DLD1 (cell line): ENCODE results near the gene MAP3K13.

Experiments used
- in situ Hi-C: cut with HindIII; loops from 2 replicates; pipeline ENCODE4 v1.10.0; 2017; ENCODE audit warnings: low sequenced_read_pairs

MAP3K13 gene

DNA sequence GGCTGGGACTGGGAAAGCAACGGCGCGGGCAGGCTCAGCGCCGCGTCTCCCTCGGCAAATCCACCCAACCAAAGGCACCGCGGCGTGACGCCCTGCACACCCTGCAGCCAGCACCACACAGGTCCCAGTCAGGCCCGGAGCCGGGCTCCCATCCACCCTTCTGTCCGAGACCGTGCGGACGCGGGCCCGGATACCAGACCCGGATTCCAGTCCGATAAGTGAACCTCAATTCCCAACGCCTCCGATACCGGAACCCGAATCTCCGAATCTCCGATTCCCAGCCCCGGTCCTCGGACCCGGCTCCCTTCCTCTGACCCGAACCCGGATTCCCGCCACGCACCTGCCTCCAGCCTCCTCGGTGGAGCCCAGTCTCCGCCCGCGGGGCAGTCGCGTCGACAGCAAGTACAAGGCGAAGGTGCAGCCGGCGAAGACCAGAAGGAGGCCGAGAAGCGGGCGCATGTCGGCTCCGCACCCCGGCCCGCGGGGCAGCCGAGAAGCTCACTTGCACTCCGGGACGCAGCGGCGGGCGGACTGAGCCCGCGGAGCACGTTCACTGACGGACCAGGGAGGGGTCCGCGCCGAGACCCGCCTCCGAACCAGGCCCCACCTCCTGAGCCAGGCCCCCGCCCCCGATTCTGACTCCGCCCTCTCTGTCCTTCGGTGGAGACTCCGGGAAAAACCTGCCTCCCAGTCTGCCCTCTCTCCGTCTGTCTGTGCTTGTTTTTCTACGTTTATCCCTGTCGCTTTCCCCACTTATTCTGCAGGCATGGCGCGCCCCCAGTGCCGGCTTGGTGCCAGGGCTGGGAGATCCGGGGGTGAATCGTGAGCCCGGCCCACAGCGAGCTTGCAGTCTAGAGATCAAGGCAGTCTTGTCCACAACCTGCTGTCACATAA, 135.8 kb downstream of the MAP3K13 start, which contains the start of gene TMEM41A:
TMEM41A (minus strand) TSS at position 533 of the 894 bp plus-strand sequence; CDS start at position 459, 74 bp downstream.
- in situ Hi-C loops: no loop called here

DNA sequence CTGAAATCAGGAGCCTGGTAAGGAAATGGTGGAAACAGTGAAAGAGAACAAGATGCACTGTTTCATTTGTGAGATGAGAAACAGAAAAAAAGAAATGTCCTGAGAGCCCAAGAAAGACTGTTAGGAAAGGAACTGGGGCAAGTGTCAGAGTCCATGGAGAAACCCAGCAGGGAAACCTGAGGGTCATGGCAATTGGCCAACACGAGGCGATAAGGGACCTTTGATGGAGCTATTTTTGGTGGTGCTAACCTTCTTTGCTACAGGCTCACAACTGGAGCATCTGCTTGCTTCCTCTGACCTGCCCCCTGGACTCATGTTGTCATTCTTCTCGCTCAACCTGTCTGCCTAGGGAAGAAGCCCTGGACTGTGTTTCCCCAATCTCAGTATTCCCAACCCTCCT, 140.1 kb downstream of the MAP3K13 start:
- in situ Hi-C loops: no loop called here

DNA sequence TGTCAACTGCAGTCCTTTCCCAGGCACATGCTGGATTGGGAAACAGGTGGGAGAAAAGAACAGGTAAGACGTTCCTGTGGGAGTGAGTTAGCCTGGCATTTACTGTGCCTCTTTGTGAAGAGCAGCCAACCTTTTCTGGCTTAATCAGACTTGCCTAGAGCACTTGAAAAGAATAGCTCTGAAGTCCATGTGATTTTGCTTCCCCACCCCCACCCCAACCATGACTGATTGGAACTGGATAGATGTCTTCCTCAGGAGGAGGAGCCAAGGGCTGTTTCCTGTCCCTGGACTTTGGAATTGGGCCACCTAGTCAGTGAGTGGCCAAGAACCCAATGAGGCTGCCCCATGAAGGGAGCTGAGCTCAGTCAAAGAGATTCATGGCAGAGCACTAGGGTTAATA, 140.6 kb downstream of the MAP3K13 start:
- in situ Hi-C loops: no loop called here

DNA sequence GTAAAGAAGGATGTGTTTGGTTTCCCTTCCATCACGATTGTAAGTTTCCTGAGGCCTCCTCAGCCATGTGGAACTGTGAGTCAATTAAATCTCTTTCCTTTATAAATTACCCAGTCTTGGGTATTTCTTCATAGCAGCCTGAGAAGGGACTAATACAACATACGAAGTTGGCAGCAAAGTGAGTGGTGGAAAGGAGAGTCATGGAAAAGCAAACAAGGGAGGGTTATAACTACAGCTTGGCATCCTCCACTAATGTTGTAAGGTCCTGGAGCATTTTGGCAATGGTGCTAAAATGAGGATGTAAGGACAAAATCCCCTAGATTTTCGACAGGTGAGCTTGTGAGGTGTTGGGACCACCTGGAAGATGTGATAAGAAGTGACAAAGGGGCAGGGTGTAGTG, 141.7 kb downstream of the MAP3K13 start:
- in situ Hi-C loops: no loop called here

DNA sequence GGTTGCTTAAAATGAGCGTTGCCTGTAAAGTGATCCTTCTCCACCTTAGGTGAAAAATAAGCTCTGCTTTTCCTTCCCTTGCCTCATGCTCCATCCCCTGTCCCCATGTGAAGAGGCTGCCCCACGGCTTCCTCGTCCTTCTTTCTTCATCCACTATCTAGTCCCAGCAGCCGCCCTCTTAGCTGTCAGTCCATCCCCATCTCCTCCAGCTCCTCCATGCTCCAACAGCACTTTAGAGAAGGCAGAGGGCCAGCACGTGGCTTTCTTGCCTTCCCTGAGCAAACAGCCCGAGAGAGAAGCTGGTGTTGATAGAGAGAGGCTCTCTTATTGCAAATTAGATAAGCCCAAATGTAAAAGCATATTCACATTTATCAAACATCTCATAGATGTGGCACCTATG, 144.9 kb downstream of the MAP3K13 start:
- in situ Hi-C loops: no loop called here

DNA sequence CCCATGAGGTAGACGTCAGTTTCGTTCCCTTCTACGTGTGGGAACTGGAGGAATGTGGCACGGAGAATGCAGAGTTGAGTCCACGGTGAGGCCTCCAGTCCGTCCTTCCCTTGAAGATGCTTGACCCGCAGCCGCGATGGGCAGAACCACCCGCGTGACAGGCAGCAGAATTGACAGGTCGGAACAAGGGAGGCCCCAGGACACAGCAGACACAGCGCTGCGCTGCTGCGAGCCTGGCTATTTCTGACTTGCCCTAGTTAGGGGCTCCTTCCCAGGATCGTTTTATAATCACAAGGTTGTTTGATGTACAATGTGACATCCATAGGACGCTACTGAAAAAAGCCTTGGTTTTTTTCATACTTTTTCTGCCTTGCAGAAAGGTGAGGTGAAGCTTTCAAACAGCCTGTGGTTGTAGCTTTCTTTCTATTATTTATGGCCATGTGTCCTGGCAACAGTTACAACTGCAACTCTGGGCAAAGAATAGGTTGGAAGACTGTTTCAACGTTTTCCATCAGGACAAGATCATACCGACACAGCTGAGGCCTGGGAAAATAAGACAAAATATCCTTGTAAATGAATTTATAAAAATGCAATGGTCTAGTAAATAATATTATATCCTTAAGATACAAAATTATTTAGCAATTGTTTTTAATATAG, 145.5 kb downstream of the MAP3K13 start:
- in situ Hi-C loops: no loop called here

DNA sequence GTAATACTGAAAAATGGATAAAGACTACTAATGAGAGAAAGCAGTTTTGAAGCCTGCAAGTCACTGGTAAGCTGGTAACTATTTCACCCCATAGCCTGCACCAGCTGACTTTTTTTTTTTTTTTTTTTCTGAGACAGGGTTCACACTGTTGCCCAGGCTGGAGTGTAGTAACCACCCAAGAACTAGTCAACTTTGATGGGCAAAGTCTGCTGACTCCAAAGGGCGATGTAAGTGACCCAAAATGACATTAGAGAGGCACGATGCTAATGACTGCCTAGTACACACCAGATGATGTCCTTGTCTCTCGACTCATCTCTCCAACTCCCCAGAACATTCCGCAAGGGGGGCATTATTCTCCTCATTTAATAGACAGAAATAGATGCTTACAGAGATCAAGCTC, 148.8 kb downstream of the MAP3K13 start:
- in situ Hi-C loops: no loop called here

DNA sequence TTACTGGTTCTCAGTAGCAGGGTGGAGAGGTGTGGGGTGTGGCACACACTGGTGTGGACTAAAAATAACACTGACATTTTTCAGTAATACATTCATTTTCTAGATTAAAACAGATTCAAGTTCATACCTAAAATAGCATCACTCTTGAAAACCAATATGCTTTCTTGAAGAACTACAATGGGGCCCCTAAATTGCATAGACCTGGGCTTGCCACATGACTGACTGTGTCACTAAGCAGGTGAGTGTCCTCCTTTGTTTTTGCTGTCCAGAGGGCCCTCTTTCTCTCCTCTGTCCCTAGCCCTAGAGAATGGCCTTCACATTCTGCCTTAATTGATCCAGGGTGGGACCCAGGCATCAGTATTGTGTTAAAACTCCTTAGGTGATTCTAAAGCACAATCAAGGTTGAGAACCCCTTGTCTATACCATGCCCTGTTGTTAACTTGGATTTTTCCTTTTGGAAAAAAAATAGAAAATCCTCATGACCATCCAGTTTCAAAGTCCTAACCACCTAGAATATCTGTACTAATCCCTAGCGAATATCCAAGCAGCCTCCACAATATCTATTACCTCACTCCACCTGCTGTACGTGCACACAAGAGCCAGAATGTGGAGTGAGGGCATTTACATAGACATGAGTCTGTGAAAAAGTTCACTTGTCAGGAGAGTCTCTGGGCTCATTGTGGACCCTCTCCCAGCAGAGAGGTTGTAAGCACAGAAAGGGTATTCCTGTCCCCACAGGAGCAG, 154.6 kb downstream of the MAP3K13 start:
- in situ Hi-C loops: no loop called here

DNA sequence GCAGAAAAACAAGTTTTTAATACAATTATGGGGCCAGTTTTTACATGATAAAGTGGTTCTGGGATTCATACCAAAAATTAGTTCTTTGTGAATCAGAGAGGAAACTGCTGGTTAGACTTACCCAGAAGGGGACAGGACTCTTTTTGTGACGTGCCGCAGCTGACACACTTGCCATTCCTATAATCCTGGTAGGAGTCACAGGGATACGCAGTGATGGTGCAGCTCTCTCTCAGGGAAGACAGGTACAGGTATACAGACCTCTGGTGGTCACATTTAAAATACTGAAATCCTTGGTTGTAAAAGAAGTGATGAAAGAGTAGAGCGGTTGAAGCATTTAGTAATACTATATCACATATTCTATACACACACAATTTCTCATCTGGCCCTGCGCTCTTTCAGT, 156.1 kb downstream of the MAP3K13 start:
- in situ Hi-C loops: no loop called here

DNA sequence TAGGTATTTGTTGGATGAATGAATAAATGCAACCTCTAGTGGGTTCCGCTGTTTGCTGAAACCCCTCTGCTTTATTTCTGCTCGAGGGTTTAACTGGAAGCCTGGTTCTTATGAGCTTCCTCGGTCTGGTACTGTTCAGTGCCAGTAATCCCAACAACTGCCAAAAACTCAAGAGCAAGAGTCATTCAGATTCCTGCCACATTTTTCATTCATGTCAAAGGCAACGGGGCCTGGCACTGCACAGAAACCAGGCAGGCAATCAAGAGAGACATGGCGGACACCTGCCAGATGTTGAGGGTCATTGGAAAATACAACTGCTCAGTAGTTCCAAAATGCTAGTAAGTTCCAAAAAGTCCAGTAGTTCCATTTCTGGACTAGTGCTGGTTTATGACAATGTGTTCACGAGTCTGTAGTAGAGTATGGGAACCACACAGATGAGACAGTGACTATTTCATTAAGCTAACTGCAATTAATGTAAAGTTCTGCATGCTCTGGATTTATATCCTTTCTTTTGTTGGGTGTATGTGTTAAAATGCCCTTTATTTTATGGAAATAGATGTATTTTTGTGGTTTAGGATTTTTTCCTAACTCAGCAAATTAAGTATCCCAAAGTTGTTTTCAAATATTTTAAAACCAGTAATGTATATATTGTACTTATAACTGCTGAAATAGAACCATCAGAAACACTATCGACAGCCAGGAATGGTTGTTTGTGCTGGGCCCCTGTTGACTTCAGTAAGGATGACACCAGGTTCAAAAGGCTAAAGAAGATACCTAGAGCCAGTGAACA, 158.6 kb downstream of the MAP3K13 start:
- in situ Hi-C loops: no loop called here

DNA sequence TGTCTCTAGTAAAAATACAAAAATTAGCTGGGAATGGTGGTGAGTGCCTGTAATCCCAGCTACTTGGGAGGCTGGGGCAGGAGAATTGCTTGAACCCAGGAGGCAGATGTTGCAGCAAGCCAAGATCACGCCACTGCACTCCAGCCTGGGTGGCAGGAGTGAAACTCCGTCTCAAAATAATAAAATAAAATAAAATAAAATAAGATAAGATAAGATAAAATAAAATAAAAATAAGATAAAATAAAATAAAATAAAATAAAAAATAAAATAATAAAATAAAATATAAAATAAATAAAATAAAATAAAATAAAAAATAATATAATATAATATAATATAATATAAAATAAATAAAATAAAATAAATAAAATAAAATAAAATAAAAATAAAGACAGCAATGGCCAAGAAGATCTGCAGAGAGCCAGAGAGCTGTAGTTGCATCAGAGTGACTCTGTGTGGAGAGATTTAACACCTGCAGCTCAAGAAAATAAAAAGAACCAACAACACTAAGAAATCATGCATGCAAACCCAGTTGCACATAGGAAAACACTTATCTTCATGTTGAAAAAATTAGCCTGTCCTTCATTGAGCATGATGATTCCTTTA, 163.5 kb downstream of the MAP3K13 start:
- in situ Hi-C loops: no loop called here

DNA sequence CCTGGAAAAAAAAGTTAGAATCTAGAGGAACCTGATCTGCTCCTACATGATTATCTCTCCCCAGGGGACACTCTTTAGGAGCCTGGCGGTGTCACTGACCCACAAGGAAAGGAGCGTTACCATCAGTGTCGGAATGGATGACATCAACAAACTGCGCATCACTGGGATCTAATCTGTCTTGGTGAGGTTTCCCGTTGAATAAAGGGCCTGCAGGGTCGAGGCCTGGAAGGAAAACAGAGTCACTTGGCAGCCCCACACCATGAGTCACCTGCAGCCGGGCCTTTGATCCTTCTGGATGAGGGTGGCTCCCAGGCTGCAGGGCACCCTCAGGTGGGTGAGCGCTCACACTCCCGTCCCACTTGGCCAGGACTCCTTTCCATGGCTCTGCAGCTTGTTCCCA, 164.4 kb downstream of the MAP3K13 start:
- in situ Hi-C loops: no loop called here

DNA sequence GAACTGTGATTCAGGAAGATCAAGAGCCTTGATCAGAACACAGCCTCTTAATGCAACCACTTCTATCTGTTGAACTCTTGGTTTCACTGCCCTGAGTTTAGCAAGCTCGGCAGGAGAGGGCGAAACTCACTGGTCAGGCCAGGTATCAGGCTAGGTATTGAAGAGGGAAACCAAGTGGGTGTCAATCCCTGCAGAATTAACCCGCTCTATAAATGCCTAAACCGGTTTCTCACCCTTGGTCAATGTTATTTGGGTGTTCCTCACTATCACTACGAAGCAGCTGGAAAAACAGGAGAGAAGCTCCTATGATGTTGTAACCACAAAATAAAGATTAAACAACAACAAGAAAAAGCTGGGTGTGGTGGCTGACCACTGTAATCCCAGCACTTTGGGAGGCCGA, 165.6 kb downstream of the MAP3K13 start:
- in situ Hi-C loops: no loop called here

DNA sequence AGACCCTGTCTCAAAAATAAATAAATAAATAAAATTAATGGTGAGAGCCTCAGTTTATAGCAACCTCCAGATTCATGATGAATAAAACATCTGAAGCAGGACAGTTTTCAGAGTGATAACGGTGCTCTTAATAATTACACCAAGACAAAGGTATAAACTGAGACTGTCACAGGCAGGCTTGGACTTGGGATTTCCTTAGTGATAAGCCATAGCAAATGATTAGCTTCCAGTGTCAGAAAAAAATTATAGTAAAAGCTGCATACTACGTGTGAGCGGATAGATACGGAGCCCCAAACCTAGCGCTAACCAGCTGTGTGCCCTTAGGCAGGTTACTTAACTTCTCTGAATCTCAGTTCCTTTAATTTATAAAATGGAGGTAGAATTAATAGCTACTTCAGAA, 167.9 kb downstream of the MAP3K13 start:
- in situ Hi-C loops: no loop called here

DNA sequence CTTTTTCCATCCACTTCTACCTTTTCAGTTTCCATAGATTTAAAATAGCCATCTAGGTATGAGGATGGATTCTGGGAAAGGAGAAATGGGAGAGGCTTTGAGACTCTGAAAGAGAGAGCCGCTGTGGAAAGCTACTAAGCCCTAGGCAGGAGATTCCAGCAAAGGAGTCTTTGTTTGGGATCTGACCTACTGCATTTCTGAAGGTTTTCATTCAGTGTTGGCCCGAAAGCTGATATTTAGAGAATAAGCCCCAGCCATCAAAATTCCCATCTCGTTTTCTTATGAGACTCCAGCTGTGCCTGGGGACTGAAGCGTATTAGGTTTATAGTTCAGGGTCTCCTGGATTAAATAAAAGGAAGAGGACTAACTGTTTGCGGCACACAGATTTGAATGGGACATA, 170.0 kb downstream of the MAP3K13 start:
- in situ Hi-C loops: no loop called here

DNA sequence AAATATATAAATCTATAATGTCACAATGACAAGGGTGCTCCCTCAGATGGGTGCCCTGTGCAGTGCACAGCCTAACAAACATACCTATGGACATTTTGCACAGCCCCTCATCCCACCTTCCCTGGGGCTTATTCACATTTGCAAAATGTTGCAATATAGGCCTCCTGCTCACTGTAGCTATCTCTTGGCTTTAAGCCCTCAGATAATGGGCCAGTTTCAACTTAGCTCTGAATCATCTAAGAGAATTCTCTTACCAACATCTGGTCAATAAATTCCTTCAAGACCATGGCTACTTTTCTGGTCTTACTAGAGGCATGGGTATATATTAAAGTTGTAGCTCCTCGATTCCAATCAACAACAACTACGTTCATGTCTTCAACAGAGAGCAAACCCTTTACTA, 171.6 kb downstream of the MAP3K13 start:
- in situ Hi-C loops: no loop called here

DNA sequence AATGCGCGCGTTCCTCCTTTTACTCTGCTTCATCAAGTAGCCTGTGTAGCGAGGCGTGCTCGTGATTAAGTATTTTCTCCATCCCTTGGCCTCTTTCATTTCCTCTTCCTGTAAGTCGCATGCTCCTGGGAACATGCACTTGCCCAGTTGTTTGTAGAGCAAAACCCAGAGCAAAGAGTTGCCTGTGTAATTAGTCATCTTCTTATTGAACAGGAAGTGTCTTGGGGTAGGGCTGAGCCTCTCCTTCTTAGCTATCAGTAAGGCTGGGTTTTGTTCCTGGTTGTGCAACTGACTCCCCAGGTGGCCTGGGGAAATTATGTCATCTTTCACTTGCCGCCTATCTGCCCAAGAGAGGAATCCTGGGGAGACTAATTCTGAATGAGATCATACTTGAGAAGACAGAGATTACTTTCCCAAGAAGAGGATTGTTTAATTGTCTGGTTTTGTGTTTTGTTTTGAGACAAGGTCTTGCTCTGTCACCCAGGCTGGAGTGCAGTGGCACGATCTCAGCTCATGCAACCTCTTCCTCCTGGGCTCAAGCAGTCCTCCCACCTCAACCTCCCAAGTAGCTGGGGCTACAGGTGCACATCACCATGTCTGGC, 174.5 kb downstream of the MAP3K13 start:
- in situ Hi-C loops: no loop called here
